SU-DHL-6 (cell line): ENCODE data around the gene SHOC2.

Source experiments
- H2AFZ ChIP-seq: fragments of 200-600 bp; sonication (generic); 2 replicates; pipeline ENCODE4 v1.6.1; 2014; ENCODE audit warnings: low read depth, mild to moderate bottlenecking, moderate library complexity, mixed read lengths, antibody characterized with exemption, low read length; ENCODE audit not compliant: severe bottlenecking
- H3F3A ChIP-seq: fragments of 200-600 bp; shearing (Covaris generic); 2 replicates; pipeline ENCODE4 v1.6.0; 2016; ENCODE audit warnings: antibody characterized with exemption, mild to moderate bottlenecking; ENCODE audit not compliant: insufficient read depth
- H3K27ac ChIP-seq: fragments of 200-600 bp; sonication (generic); 2 replicates; pipeline ENCODE4 v1.5.1; 2016; ENCODE audit warnings: low read depth, mild to moderate bottlenecking, low read length, moderate library complexity, mixed read lengths
- H3K27me3 ChIP-seq: fragments of 200-600 bp; sonication (generic), shearing (Covaris generic); 2 replicates; pipeline ENCODE4 v1.6.0; 2014; ENCODE audit warnings: mild to moderate bottlenecking, low read length
- H3K36me3 ChIP-seq: fragments of 200-600 bp; sonication (generic); 2 replicates; pipeline ENCODE4 v1.6.1; 2014; ENCODE audit warnings: mild to moderate bottlenecking, low read length, mixed read lengths
- H3K4me2 ChIP-seq: fragments of 300-600, 200-600 bp; shearing (Covaris generic), sonication (generic); 2 replicates; pipeline ENCODE4 v1.6.0; 2014; ENCODE audit warnings: low read length, low read depth, mild to moderate bottlenecking; ENCODE audit not compliant: poor library complexity, severe bottlenecking
- H3K4me3 ChIP-seq: fragments of 200-600 bp; sonication (generic); 2 replicates; pipeline ENCODE4 v1.5.1; 2014; ENCODE audit warnings: antibody characterized with exemption, low read length, mild to moderate bottlenecking, mixed read lengths; ENCODE audit not compliant: insufficient read depth, poor library complexity, severe bottlenecking
- H3K79me2 ChIP-seq: fragments of 200-600 bp; sonication (generic); 2 replicates; pipeline ENCODE4 v1.6.1; 2014; ENCODE audit warnings: mild to moderate bottlenecking, low read length, moderate library complexity; ENCODE audit not compliant: insufficient read depth
- H3K9ac ChIP-seq: fragments of 200-600 bp; sonication (generic); 2 replicates; pipeline ENCODE4 v1.7.0; 2014; ENCODE audit warnings: mild to moderate bottlenecking, low read length
- H3K9me2 ChIP-seq: fragments of 200-600 bp; sonication (generic); replicated peaks from 2 replicates; pipeline ENCODE4 v1.6.1; 2014; ENCODE audit warnings: low read length; ENCODE audit not compliant: insufficient read depth
- H3K9me3 ChIP-seq: fragments of 200-600 bp; sonication (generic); 2 replicates; pipeline ENCODE4 v1.6.1; 2014; ENCODE audit warnings: low read length, mixed read lengths; ENCODE audit not compliant: insufficient read depth
- H4K20me1 ChIP-seq: fragments of 200-600 bp; sonication (generic); 2 replicates; pipeline ENCODE4 v1.6.1; 2014; ENCODE audit warnings: low read depth, mild to moderate bottlenecking, antibody characterized with exemption, low read length, moderate library complexity, mixed read lengths
- EZH2phosphoT487 ChIP-seq: fragments of 200-600 bp; sonication (generic), shearing (Covaris generic); conservative IDR thresholded peaks from 2 replicates; pipeline ENCODE4 v1.6.1; 2018; ENCODE audit warnings: mild to moderate bottlenecking, antibody characterized with exemption, low read length, moderate library complexity, mixed read lengths
- TF ChIP-seq, protein P1 (sequence below): fragments of 200-600 bp; sonication (generic); IDR thresholded peaks from one replicate; pipeline ENCODE4 v1.5.1; 2017; ENCODE audit warnings: antibody characterized with exemption, mild to moderate bottlenecking, low read length, moderate library complexity; ENCODE audit not compliant: insufficient read depth, poor library complexity, severe bottlenecking

SHOC2 gene

GRCh38 chr10:110881247-110881646 lies 38.2 kb upstream of the SHOC2 start:
- Histone ChIP-seq H2AFZ (no peak overlapping the region), H3K4me2 (peak overlapping the region; percentile 40), H3K27me3 (no peaks in the 10 kb centered on the region), H3K9me2 (no peaks in the 10 kb centered on the region), H3K9ac (no peak overlapping the region), H4K20me1 (no peaks in the 10 kb centered on the region), H3K36me3 (peaks cover 64% of the 10 kb centered on the region), H3K79me2 (peaks cover 18% of the 10 kb centered on the region), H3K27ac (no peak overlapping the region), H3F3A (peaks cover 24% of the 10 kb centered on the region), H3K9me3 (no peaks in the 10 kb centered on the region), H3K4me3 (no peak overlapping the region)
- TF ChIP-seq EZH2phosphoT487 = no peak
- TF ChIP-seq, protein P1, sequence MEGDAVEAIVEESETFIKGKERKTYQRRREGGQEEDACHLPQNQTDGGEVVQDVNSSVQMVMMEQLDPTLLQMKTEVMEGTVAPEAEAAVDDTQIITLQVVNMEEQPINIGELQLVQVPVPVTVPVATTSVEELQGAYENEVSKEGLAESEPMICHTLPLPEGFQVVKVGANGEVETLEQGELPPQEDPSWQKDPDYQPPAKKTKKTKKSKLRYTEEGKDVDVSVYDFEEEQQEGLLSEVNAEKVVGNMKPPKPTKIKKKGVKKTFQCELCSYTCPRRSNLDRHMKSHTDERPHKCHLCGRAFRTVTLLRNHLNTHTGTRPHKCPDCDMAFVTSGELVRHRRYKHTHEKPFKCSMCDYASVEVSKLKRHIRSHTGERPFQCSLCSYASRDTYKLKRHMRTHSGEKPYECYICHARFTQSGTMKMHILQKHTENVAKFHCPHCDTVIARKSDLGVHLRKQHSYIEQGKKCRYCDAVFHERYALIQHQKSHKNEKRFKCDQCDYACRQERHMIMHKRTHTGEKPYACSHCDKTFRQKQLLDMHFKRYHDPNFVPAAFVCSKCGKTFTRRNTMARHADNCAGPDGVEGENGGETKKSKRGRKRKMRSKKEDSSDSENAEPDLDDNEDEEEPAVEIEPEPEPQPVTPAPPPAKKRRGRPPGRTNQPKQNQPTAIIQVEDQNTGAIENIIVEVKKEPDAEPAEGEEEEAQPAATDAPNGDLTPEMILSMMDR = no peak

DNA sequence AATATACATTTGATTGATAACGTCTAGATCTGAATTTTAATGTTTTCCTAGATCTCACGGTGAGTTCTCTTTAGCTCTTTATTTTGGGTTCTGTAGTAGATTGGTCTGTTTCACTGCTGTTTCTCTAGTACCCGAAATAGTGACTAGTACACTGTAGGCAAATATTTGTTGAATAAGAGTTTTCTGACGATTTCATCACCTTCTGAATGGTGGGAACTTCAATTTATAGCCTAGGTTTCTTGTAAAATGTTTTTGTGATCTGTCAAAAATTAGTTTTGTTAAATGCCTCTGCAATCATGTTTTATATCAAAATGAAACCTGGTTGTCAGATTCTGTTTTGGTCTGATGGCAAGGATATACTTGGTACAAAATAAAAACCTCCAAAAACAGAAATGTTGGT lies 37.5 kb upstream of the SHOC2 start:
- Histone ChIP-seq H2AFZ (no peak overlapping the region), H3K9me3 (no peaks in the 10 kb centered on the region), H4K20me1 (no peaks in the 10 kb centered on the region), H3K4me2 (peak overlapping the region; percentile 40), H3F3A (peaks cover 25% of the 10 kb centered on the region), H3K27me3 (no peaks in the 10 kb centered on the region), H3K79me2 (peaks cover 14% of the 10 kb centered on the region; the same call in 1 of the 2 replicates), H3K9me2 (no peaks in the 10 kb centered on the region), H3K9ac (peak overlapping the region; percentile 10; the same call in 1 of the 2 replicates), H3K36me3 (peaks cover 64% of the 10 kb centered on the region), H3K27ac (peak overlapping the region; percentile 32), H3K4me3 (no peak overlapping the region)
- TF ChIP-seq EZH2phosphoT487 = no peak
- TF ChIP-seq, protein P1 = no peak

DNA sequence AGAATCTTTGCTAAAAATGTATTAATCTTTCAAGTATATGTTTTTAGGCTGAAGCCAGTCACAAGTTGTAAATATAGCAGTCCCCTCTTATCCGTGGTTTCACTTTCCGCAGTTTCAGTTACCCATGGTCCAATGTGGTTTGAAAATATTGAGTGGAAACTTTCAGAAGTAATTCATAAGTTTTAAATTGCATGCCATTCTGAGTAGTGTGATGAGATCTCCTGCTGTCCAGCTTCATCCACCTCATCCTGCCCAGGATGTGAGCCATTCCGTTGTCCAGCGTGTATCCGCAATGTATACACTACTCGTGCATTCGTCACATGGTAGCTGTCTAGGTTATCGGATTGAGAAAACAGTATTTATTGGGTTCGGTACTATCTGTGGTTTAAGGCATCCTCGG lies 35.5 kb upstream of the SHOC2 start:
- H4K20me1 ChIP-seq = no peaks in the 10 kb centered on the region
- H3K4me2 ChIP-seq = no peak overlapping the region
- no peak overlapping the region for H3K27ac ChIP-seq
- TF ChIP-seq, protein P1 = no peak
- no peak for TF ChIP-seq EZH2phosphoT487
- H2AFZ ChIP-seq = no peak overlapping the region
- no peak overlapping the region for H3K9ac ChIP-seq
- H3K4me3 ChIP-seq = no peak overlapping the region
- H3F3A ChIP-seq = peaks cover 33% of the 10 kb centered on the region
- H3K36me3 ChIP-seq = peaks cover 74% of the 10 kb centered on the region
- no peaks in the 10 kb centered on the region for H3K9me2 ChIP-seq
- no peaks in the 10 kb centered on the region for H3K9me3 ChIP-seq
- H3K27me3 ChIP-seq = no peaks in the 10 kb centered on the region
- peaks cover 11% of the 10 kb centered on the region; the same call in 1 of the 2 replicates for H3K79me2 ChIP-seq
